H1 (cell line): Measurements from ENCODE around the gene MMP11. TPM values are rescaled to one million over a fixed set of nuclear protein-coding genes. Genes with fewer than 3 reads are reported as not detected.

Experiments used
- ASH2L ChIP-seq: fragments of 200-600, 300-600 bp; sonication (generic); IDR thresholded peaks from one replicate; pipeline ENCODE4 v1.7.1; 2017; ENCODE audit warnings: low read length
- ATF2 ChIP-seq: IDR thresholded peaks from 2 replicates; pipeline ENCODE4 v1.6.1; 2012; ENCODE audit warnings: low read length, inconsistent platforms
- BRCA1 ChIP-seq: IDR thresholded peaks from 2 replicates; pipeline ENCODE4 v1.6.1; 2012; ENCODE audit warnings: low read depth, low read length, improper control_type of control experiment
- CHD7 ChIP-seq: fragments of 300-600 bp; sonication (generic); IDR thresholded peaks from 2 replicates; pipeline ENCODE4 v1.7.1; 2012; ENCODE audit warnings: low read length, moderate library complexity, mild to moderate bottlenecking, inconsistent platforms; ENCODE audit not compliant: insufficient replicate concordance
- SIN3A ChIP-seq, 2 experiments: IDR thresholded peaks in 1 of 2; conservative IDR thresholded peaks in 1 of 2; 2 replicates each; pipeline ENCODE4 v1.6.1; 2011 to 2012; ENCODE audit warnings: low read length in 2 of 2, improper control_type of control experiment in 1 of 2, low read depth in 1 of 2, mild to moderate bottlenecking in 1 of 2
- SIRT6 ChIP-seq: IDR thresholded peaks from one replicate; pipeline ENCODE4 v1.7.1; 2012; ENCODE audit warnings: low read length, inconsistent platforms
- SUZ12 ChIP-seq: fragments of 200-600 bp; sonication (generic); IDR thresholded peaks from 2 replicates; pipeline ENCODE4 v1.6.1; 2012; ENCODE audit warnings: mild to moderate bottlenecking, inconsistent platforms, low read length, moderate library complexity, mixed read lengths
- TAF7 ChIP-seq: optimal IDR thresholded peaks from 2 replicates; pipeline ENCODE3; 2011; ENCODE audit warnings: low read depth, mild to moderate bottlenecking, inconsistent platforms, low read length, moderate library complexity, borderline replicate concordance
- polyA plus RNA-seq, 7 experiments: library from polyadenylated mRNA; depleted of rRNA in 3 of 7; stranded (reverse) in 5 of 7; unstranded in 2 of 7; fragments of >200 nt in 5 of 7; fragments of 200-250 nt in 2 of 7; gene quantifications; 1 replicate in 5 of 7; 2 replicates in 1 of 7; 4 replicates in 1 of 7; pipeline versions ENCODE4 v1.2.1 to v1.2.3, GENCODE V29; 2011 to 2013; ENCODE audit warnings: missing spikeins in 2 of 7, mixed read lengths in 2 of 7
- total RNA-seq: library from RNA; stranded (reverse); fragmentation: NEBNext Ultra II Directional; extraction: Animal tissue kit (Norgen Biotek cat#: 25700); gene quantifications from 2 replicates; pipeline ENCODE4 v1.2.1, GENCODE V29; 2021

The MMP11 gene
- total and polyA plus RNA-seq, 2 of the 8 experiments (the other 6 are each of a cell fraction or from before 2014, with no cell fraction given) = 10.2 to 18.3 TPM

GRCh38 chr22:23816156-23816976 is 43.7 kb downstream of the MMP11 start (continued):
- TF ChIP-seq CHD7 (no peak), SIRT6 (no peak), BRCA1 (no peak), ASH2L (no peak), SUZ12 (no peak), ATF2 (no peak), TAF7 (no peak), SIN3A (conservative IDR thresholded peaks at IDR 0.05 in 1 of 2, IDR thresholded peaks at IDR 0.05 in 1 of 2; ENCODE audit: low read depth in 1 of 2, low read length in 2 of 2) (no peak)
